ENCODE data around the gene HOXD9. TPM values are rescaled to one million over a fixed set of nuclear protein-coding genes. Genes with fewer than 3 reads are reported as not detected.

The HOXD9 gene
- total RNA-seq, 1 experiment from 2014 or later: not detected

- 0 out of 5 replicates have a peak overlapping the region, but pooled peaks of 1 of the 2 experiments have one; percentile 12 for H3K4me3 Mint-ChIP-seq
- WGBS (ENCODE audit: extremely low coverage, insufficient read length, low lambda C conversion rate): no CpG with 5 or more reads among the region's 10 CpGs
- H3K4me1 ChIP-seq (ENCODE audit: insufficient read depth, low read length): no peaks in the 10 kb centered on the region
Measured at GRCh38 chr2:176082525-176082823, 40.0 kb upstream of the HOXD9 start.

More at GRCh38 chr2:176082525-176082823, 40.0 kb upstream of the HOXD9 start:
- H2BK20ac ChIP-seq (ENCODE audit: low read depth, low read length, poor library complexity, severe bottlenecking): no peak overlapping the region
- H3K27ac ChIP-seq (ENCODE audit: insufficient read length, low read depth, low read length): no peak overlapping the region
- peaks cover 20 to 46% of the 10 kb centered on the region in 2 experiments for H3K4me1 Mint-ChIP-seq
- no peaks in the 10 kb centered on the region for H3K9me3 ChIP-seq (ENCODE audit: control insufficient read depth, low read depth, low read length)
- H3K79me1 ChIP-seq (ENCODE audit: insufficient read depth, low read depth, low read length, poor library complexity, severe bottlenecking): no peaks in the 10 kb centered on the region
- H2AFZ ChIP-seq (ENCODE audit: low read length): no peak overlapping the region
- H3K27me3 ChIP-seq (ENCODE audit: insufficient read depth, low read length): peaks cover 90% of the 10 kb centered on the region
- H4K5ac ChIP-seq (ENCODE audit: insufficient read length, low read depth, low read length): no peak overlapping the region
- no peak overlapping the region for H3K4ac ChIP-seq (ENCODE audit: low read depth, low read length)
- H3K27me3 Mint-ChIP-seq (ENCODE audit: low read depth): peaks cover 96% of the 10 kb centered on the region
- no peak overlapping the region for H3K4me2 ChIP-seq (ENCODE audit: insufficient read depth, insufficient read length, low read length)
- H3K27ac Mint-ChIP-seq: no peak overlapping the region
- no peaks in the 10 kb centered on the region for H3K36me3 Mint-ChIP-seq (ENCODE audit: insufficient read depth in 1 of 3, low read depth in 3 of 3)
- peaks cover 5 to 9% of the 10 kb centered on the region in 2 experiments; a peak in 4 of 5 replicates for H3K9me3 Mint-ChIP-seq
- H3K23me2 ChIP-seq (ENCODE audit: insufficient read length, low read depth, low read length, poor library complexity, severe bottlenecking): peaks cover 7% of the 10 kb centered on the region
- H3K79me2 ChIP-seq (ENCODE audit: insufficient read depth, low read length): no peaks in the 10 kb centered on the region
- no peak overlapping the region for H2AK5ac ChIP-seq (ENCODE audit: insufficient read length, low read length)
- no peak overlapping the region for H3K14ac ChIP-seq (ENCODE audit: insufficient read depth, low read length)
- DNase-seq: no peak
- H2BK12ac ChIP-seq (ENCODE audit: insufficient read length, low read depth, low read length): no peak overlapping the region
- no peak overlapping the region for H3K18ac ChIP-seq (ENCODE audit: insufficient read length, low read depth, low read length)
- H3K56ac ChIP-seq (ENCODE audit: insufficient read length, low read depth, low read length): no peak overlapping the region
- H2BK5ac ChIP-seq (ENCODE audit: insufficient read length, low read length): no peak overlapping the region
- H3K9ac ChIP-seq (ENCODE audit: extremely low read depth, insufficient read length, low read length): no peak overlapping the region
- no peak overlapping the region for H2BK15ac ChIP-seq (ENCODE audit: low read depth, low read length)
- H4K91ac ChIP-seq (ENCODE audit: insufficient read length, low read depth, low read length): no peak overlapping the region
- no peak for TF ChIP-seq CTCF (conservative IDR thresholded peaks at IDR 0.05)
- H4K8ac ChIP-seq (replicated peaks; ENCODE audit: insufficient read length, low read depth, low read length): no peak overlapping the region
- no peak overlapping the region for H3K23ac ChIP-seq (ENCODE audit: insufficient read length, low read depth, low read length)
- H2BK120ac ChIP-seq (ENCODE audit: low read depth, low read length, poor library complexity, severe bottlenecking): no peak overlapping the region
- no peak overlapping the region for H3T11ph ChIP-seq (ENCODE audit: low read length)
- H4K20me1 ChIP-seq (ENCODE audit: control insufficient read depth, insufficient read depth, insufficient read length): no peaks in the 10 kb centered on the region

Data from H9 (cell line).